HFFc6 (cell line): ENCODE measurements around the gene GJC2. TPM values are rescaled to one million over a fixed set of nuclear protein-coding genes. Genes with fewer than 3 reads are reported as not detected.

Experiments
- DNase-seq: peaks from one replicate; pipeline ENCODE4 v3.0.0-alpha.2; 2018
- H3K27ac Mint-ChIP-seq: 2 replicates; pipeline ENCODE4 v1.8.0; 2020; ENCODE audit warnings: mild to moderate bottlenecking, mixed read lengths
- H3K27me3 Mint-ChIP-seq: 2 replicates; pipeline ENCODE4 v1.8.0; 2021; ENCODE audit warnings: mild to moderate bottlenecking, moderate library complexity, mixed read lengths; ENCODE audit not compliant: insufficient read depth
- H3K36me3 Mint-ChIP-seq: 2 replicates; pipeline ENCODE4 v1.8.0; 2021; ENCODE audit warnings: low read depth, mixed read lengths
- H3K4me1 Mint-ChIP-seq: 2 replicates; pipeline ENCODE4 v1.8.0; 2020; ENCODE audit warnings: low read depth, mixed read lengths
- H3K4me3 Mint-ChIP-seq: 2 replicates; pipeline ENCODE4 v1.8.0; 2020; ENCODE audit warnings: mild to moderate bottlenecking, moderate library complexity, mixed read lengths
- H3K9me3 Mint-ChIP-seq: 2 replicates; pipeline ENCODE4 v1.8.0; 2020; ENCODE audit warnings: mild to moderate bottlenecking, mixed read lengths
- CTCF ChIP-seq: fragments of 200-600 bp; sonication (generic); IDR thresholded peaks from 2 replicates; pipeline ENCODE4 v1.5.0; 2021; ENCODE audit warnings: antibody characterized with exemption, mild to moderate bottlenecking
- total RNA-seq, 6 experiments: library from RNA; stranded (reverse); fragmentation: NEBNext Ultra II Directional; extraction: Animal tissue kit (Norgen Biotek cat#: 25700); gene quantifications; 2 replicates in 1 of 6; 3 replicates in 5 of 6; pipeline ENCODE4 v1.2.3, GENCODE V29; 2021

Gene GJC2
- total RNA-seq, 6 experiments from 2014 or later, result 1.1 to 2.3 (median 1.2) TPM

- Mint-ChIP-seq H3K9me3 (no peaks in the 10 kb centered on the region), H3K4me1 (no peaks in the 10 kb centered on the region), H3K27me3 (no peaks in the 10 kb centered on the region; the same call in 1 of the 2 replicates), H3K27ac (no peak overlapping the region), H3K4me3 (no peak overlapping the region), H3K36me3 (no peaks in the 10 kb centered on the region)
- DNase-seq, result no peak
- TF ChIP-seq CTCF, result no peak
Observed at GRCh38 chr1:228208831-228209551, 59.3 kb downstream of the GJC2 start.

Other genes starting within 250 kb of the GJC2 start
- under 1 TPM; 0.17 to 0.67 (median 0.57) TPM for gene WNT9A, start 202.0 kb upstream of the GJC2 start, total RNA-seq
- not detected for gene WNT3A, start 142.9 kb upstream of the GJC2 start, total RNA-seq
- gene ARF1, start 67.2 kb upstream of the GJC2 start, total RNA-seq, result 100 to 1,000 TPM; 578 to 615 (median 590) TPM
- gene C1orf35, start 46.6 kb upstream of the GJC2 start, total RNA-seq, result 10 to 100 TPM; 10.4 to 17.2 (median 12.5) TPM
- 10 to 100 TPM; 48.3 to 55.4 (median 49.6) TPM for gene MRPL55, start 40.6 kb upstream of the GJC2 start, total RNA-seq
- 100 to 1,000 TPM; 215 to 313 (median 247) TPM for gene GUK1, start 9.7 kb upstream of the GJC2 start, total RNA-seq
- 1 to 10 TPM; 4.2 to 5.8 (median 4.7) TPM for gene IBA57, start 15.9 kb downstream of the GJC2 start, total RNA-seq
- gene OBSCN, start 58.1 kb downstream of the GJC2 start, total RNA-seq, result 1 to 10 TPM in 2 of 6 experiments, under 1 TPM in 4; 0.27 to 1.8 (median 0.53) TPM